WTC11 (cell line): ENCODE data around the gene FASTKD3. TPM values are rescaled to one million over a fixed set of nuclear protein-coding genes. Genes with fewer than 3 reads are reported as not detected.

Experiments used
- ATAC-seq: fragments of 200-7000 bp; cut with Tn5 transposase; 2 replicates; pipeline ENCODE4 v1.10.0; 2021; ENCODE audit warnings: mild to moderate bottlenecking, moderate library complexity
- CTCF ChIA-PET: fragments of 300-600 bp; sonication (Branson Sonifier 250); formaldehyde crosslinking; loops from one replicate; lab custom pipeline; 2021; ENCODE audit warnings: antibody characterized with exemption; lab: Charles Lee
- POLR2A ChIA-PET: fragments of 350-600 bp; sonication (Branson Sonifier 250); formaldehyde crosslinking; loops from one replicate; lab custom pipeline; 2021; ENCODE audit warnings: antibody characterized with exemption; lab: Charles Lee
- DNase-seq: peaks from one replicate; pipeline ENCODE4 v3.0.0; 2021; ENCODE audit warnings: low spot score
- H3K27ac Mint-ChIP-seq: 2 replicates; pipeline ENCODE4 v1.8.0; 2021; ENCODE audit warnings: mixed read lengths
- H3K27me3 Mint-ChIP-seq: 2 replicates; pipeline ENCODE4 v1.8.0; 2021; ENCODE audit warnings: low read depth, mild to moderate bottlenecking, moderate library complexity, mixed read lengths
- H3K36me3 Mint-ChIP-seq: 2 replicates; pipeline ENCODE4 v1.8.0; 2021; ENCODE audit warnings: mixed read lengths
- H3K4me1 Mint-ChIP-seq: 2 replicates; pipeline ENCODE4 v1.8.0; 2022; ENCODE audit warnings: mixed read lengths
- H3K4me3 Mint-ChIP-seq: 2 replicates; pipeline ENCODE4 v1.8.0; 2021; ENCODE audit warnings: mild to moderate bottlenecking, moderate library complexity, mixed read lengths
- H3K9me3 Mint-ChIP-seq: 2 replicates; pipeline ENCODE4 v1.8.0; 2021; ENCODE audit warnings: mixed read lengths
- ARID4B ChIP-seq: sonication (generic); formaldehyde crosslinking; IDR thresholded peaks from 2 replicates; pipeline ENCODE4 v1.8.0; 2023; ENCODE audit warnings: missing genetic modification reagents, mild to moderate bottlenecking, borderline replicate concordance
- ATF3 ChIP-seq: sonication (generic); formaldehyde crosslinking; conservative IDR thresholded peaks from 2 replicates; pipeline ENCODE4 v1.8.1; 2022; ENCODE audit warnings: mild to moderate bottlenecking, missing genetic modification reagents
- E2F4 ChIP-seq: sonication (generic); formaldehyde crosslinking; IDR thresholded peaks from 2 replicates; pipeline ENCODE4 v1.8.1; 2022; ENCODE audit warnings: low read depth, mild to moderate bottlenecking, moderate library complexity, missing genetic modification reagents, borderline replicate concordance
- ELF4 ChIP-seq: sonication (generic); formaldehyde crosslinking; IDR thresholded peaks from 2 replicates; pipeline ENCODE4 v1.8.1; 2022; ENCODE audit warnings: low read depth, mild to moderate bottlenecking, moderate library complexity, missing genetic modification reagents
- ERG ChIP-seq: fragments of 250-450 bp; sonication (Bioruptor Pico); IDR thresholded peaks from 2 replicates; pipeline ENCODE4 v1.8.0; 2021; ENCODE audit warnings: mild to moderate bottlenecking
- IRF2 ChIP-seq: sonication (generic); formaldehyde crosslinking; IDR thresholded peaks from 2 replicates; pipeline ENCODE4 v1.8.0; 2022; ENCODE audit warnings: low read depth, missing genetic modification reagents, borderline replicate concordance
- JAZF1 ChIP-seq: fragments of 250-450 bp; sonication (Bioruptor Pico); IDR thresholded peaks from 2 replicates; pipeline ENCODE4 v1.9.0; 2021; ENCODE audit warnings: moderate library complexity, mild to moderate bottlenecking, inconsistent platforms
- MYBL2 ChIP-seq: sonication (generic); formaldehyde crosslinking; IDR thresholded peaks from 2 replicates; pipeline ENCODE4 v1.8.1; 2023; ENCODE audit warnings: mild to moderate bottlenecking, moderate library complexity, missing genetic modification reagents
- NFYB ChIP-seq: sonication (generic); formaldehyde crosslinking; conservative IDR thresholded peaks from 2 replicates; pipeline ENCODE4 v1.8.0; 2022; ENCODE audit warnings: low read depth, missing genetic modification reagents
- OVOL2 ChIP-seq: fragments of 250-450 bp; sonication (Bioruptor Pico); IDR thresholded peaks from 2 replicates; pipeline ENCODE4 v1.9.0; 2021; ENCODE audit warnings: mild to moderate bottlenecking, borderline replicate concordance
- SP1 ChIP-seq: sonication (generic); formaldehyde crosslinking; conservative IDR thresholded peaks from 2 replicates; pipeline ENCODE4 v1.8.1; 2022; ENCODE audit warnings: missing genetic modification reagents
- ZBTB43 ChIP-seq: sonication (generic); formaldehyde crosslinking; IDR thresholded peaks from 2 replicates; pipeline ENCODE4 v1.8.1; 2023; ENCODE audit warnings: mild to moderate bottlenecking, missing genetic modification reagents
- ZNF121 ChIP-seq: sonication (generic); formaldehyde crosslinking; IDR thresholded peaks from 2 replicates; pipeline ENCODE4 v1.8.0; 2023; ENCODE audit warnings: missing genetic modification reagents
- ZNF263 ChIP-seq: sonication (generic); formaldehyde crosslinking; IDR thresholded peaks from 2 replicates; pipeline ENCODE4 v1.8.1; 2022; ENCODE audit warnings: low read depth, mild to moderate bottlenecking, moderate library complexity, missing genetic modification reagents
- ZNF416 ChIP-seq: fragments of 250-450 bp; sonication (Bioruptor Pico); IDR thresholded peaks from 2 replicates; pipeline ENCODE4 v1.9.0; 2021; ENCODE audit warnings: mild to moderate bottlenecking, inconsistent platforms
- ZNF532 ChIP-seq: fragments of 250-450 bp; sonication (Bioruptor Pico); IDR thresholded peaks from 2 replicates; pipeline ENCODE4 v1.9.0; 2021; ENCODE audit warnings: mild to moderate bottlenecking, borderline replicate concordance
- total RNA-seq: library from RNA; stranded (reverse); gene quantifications from 3 replicates; pipeline ENCODE4 v1.2.3, GENCODE V29; 2021

The FASTKD3 gene
- total RNA-seq, 1 experiment from 2014 or later = 8.7 TPM

GRCh38 chr5:7825630-7826029 lies 43.2 kb downstream of the FASTKD3 start (continued):
- no peak for TF ChIP-seq ERG
- no peak for TF ChIP-seq MYBL2 (CRISPR knock-in tag)
- no peak for TF ChIP-seq OVOL2 (CRISPR knock-in tag)
- TF ChIP-seq ATF3 = no peak
- no peak for TF ChIP-seq ELF4 (CRISPR knock-in tag)
- TF ChIP-seq ZNF416 (CRISPR knock-in tag) = no peak
- TF ChIP-seq E2F4 (CRISPR knock-in tag) = no peak
- TF ChIP-seq NFYB = no peak
- TF ChIP-seq ZBTB43 = no peak
- no peak for TF ChIP-seq IRF2 (CRISPR knock-in tag)
- TF ChIP-seq ARID4B (CRISPR knock-in tag) = no peak
- TF ChIP-seq, all 79 proteins: peak for 0

GRCh38 chr5:7824995-7825394 lies 43.8 kb downstream of the FASTKD3 start:
- Mint-ChIP-seq H3K36me3 (peaks cover 50% of the 10 kb centered on the region), H3K27ac (no peak overlapping the region), H3K27me3 (no peaks in the 10 kb centered on the region; the same call in 1 of the 2 replicates), H3K4me3 (no peak overlapping the region), H3K9me3 (no peaks in the 10 kb centered on the region), H3K4me1 (no peaks in the 10 kb centered on the region)
- CTCF ChIA-PET = interaction anchor here (1.7 kb wide), 1 partner anchor 9 kb away, joined by 6 read pairs; no protein-coding TSS in a partner anchor
- DNase-seq (no peak), ATAC-seq (no peak)
- POLR2A ChIA-PET = no interaction called here
- TF ChIP-seq IRF2 (CRISPR knock-in tag) (no peak), ZNF121 (peak; percentile 95)
- TF ChIP-seq, all 79 proteins: peak for 1

- ATAC-seq = no peak
- Mint-ChIP-seq H3K4me3 (no peak overlapping the region), H3K27me3 (no peaks in the 10 kb centered on the region; the same call in 1 of the 2 replicates), H3K27ac (no peak overlapping the region), H3K4me1 (no peaks in the 10 kb centered on the region), H3K9me3 (no peaks in the 10 kb centered on the region), H3K36me3 (peaks cover 64% of the 10 kb centered on the region)
- POLR2A ChIA-PET = no interaction called here
- CTCF ChIA-PET = interaction anchor here (1.0 kb wide), 2 partner anchors 27 to 304 kb away, joined by 3 to 4 read pairs; partner anchors contain the start of gene CFAP90
- no peak for DNase-seq
- TF ChIP-seq JAZF1 (no peak), SP1 (CRISPR knock-in tag) (no peak), ZNF532 (CRISPR knock-in tag) (no peak), ARID4B (CRISPR knock-in tag) (no peak), ZNF263 (CRISPR knock-in tag) (no peak)
Observed at GRCh38 chr5:7823594-7823993, 45.2 kb downstream of the FASTKD3 start.
